ENCODE data around the gene SETD3.

Gene SETD3

GRCh38 chr14:99479160-99479905 lies 1.3 kb downstream of the SETD3 start:
- Histone ChIP-seq H3K9me3 (ENCODE audit: insufficient read depth, low read length) (no peaks in the 10 kb centered on the region), H3K4me3 (ENCODE audit: low read length) (peak overlapping the region; percentile 87), H3K9ac (ENCODE audit: low read length) (peak overlapping the region; percentile 69), H3K4me2 (ENCODE audit: low read length) (peak overlapping the region; percentile 88), H3K79me2 (ENCODE audit: low read length) (peaks cover 89% of the 10 kb centered on the region), H2AFZ (ENCODE audit: low read depth, low read length) (no peak overlapping the region), H3K27me3 (ENCODE audit: low read depth, low read length) (no peaks in the 10 kb centered on the region), H3K36me3 (replicated peaks; ENCODE audit: low read depth, low read length) (no peaks in the 10 kb centered on the region), H4K20me1 (ENCODE audit: insufficient read depth, low read length) (peaks cover 56% of the 10 kb centered on the region), H3K27ac (ENCODE audit: low read length) (no peak overlapping the region), H3K4me1 (ENCODE audit: low read length) (peaks cover 21% of the 10 kb centered on the region)
- no peak for TF ChIP-seq CTCF (IDR thresholded peaks at IDR 0.05; ENCODE audit: low read depth, low read length)

- Histone ChIP-seq H3K4me1 (ENCODE audit: low read length) (peaks cover 19% of the 10 kb centered on the region), H3K36me3 (replicated peaks; ENCODE audit: low read depth, low read length) (no peaks in the 10 kb centered on the region), H2AFZ (ENCODE audit: low read depth, low read length) (no peak overlapping the region), H3K9ac (ENCODE audit: low read length) (no peak overlapping the region), H3K9me3 (ENCODE audit: insufficient read depth, low read length) (no peaks in the 10 kb centered on the region), H3K79me2 (ENCODE audit: low read length) (peaks cover 89% of the 10 kb centered on the region), H3K4me3 (ENCODE audit: low read length) (no peak overlapping the region), H3K4me2 (ENCODE audit: low read length) (no peak overlapping the region), H3K27me3 (ENCODE audit: low read depth, low read length) (no peaks in the 10 kb centered on the region), H4K20me1 (ENCODE audit: insufficient read depth, low read length) (peaks cover 44% of the 10 kb centered on the region), H3K27ac (ENCODE audit: low read length) (no peak overlapping the region)
- TF ChIP-seq CTCF (IDR thresholded peaks at IDR 0.05; ENCODE audit: low read depth, low read length) (no peak), EZH2phosphoT487 (IDR thresholded peaks at IDR 0.05; ENCODE audit: low read depth) (no peak)
These were observed 2.5 kb downstream of the SETD3 start for GRCh38 chr14:99478128-99478527.

- Histone ChIP-seq H3K9me3 (ENCODE audit: insufficient read depth, low read length) (no peaks in the 10 kb centered on the region), H3K9ac (ENCODE audit: low read length) (no peak overlapping the region), H2AFZ (ENCODE audit: low read depth, low read length) (no peak overlapping the region), H3K27ac (ENCODE audit: low read length) (no peak overlapping the region), H3K79me2 (ENCODE audit: low read length) (peaks cover 88% of the 10 kb centered on the region), H3K4me3 (ENCODE audit: low read length) (no peak overlapping the region), H3K36me3 (replicated peaks; ENCODE audit: low read depth, low read length) (no peaks in the 10 kb centered on the region), H4K20me1 (ENCODE audit: insufficient read depth, low read length) (peaks cover 35% of the 10 kb centered on the region), H3K4me2 (ENCODE audit: low read length) (no peak overlapping the region), H3K27me3 (ENCODE audit: low read depth, low read length) (no peaks in the 10 kb centered on the region), H3K4me1 (ENCODE audit: low read length) (peaks cover 9% of the 10 kb centered on the region)
- TF ChIP-seq EZH2phosphoT487 (IDR thresholded peaks at IDR 0.05; ENCODE audit: low read depth): no peak
These were observed 3.8 kb downstream of the SETD3 start for GRCh38 chr14:99476864-99477263.

- no peaks in the 10 kb centered on the region for H3K36me3 ChIP-seq (replicated peaks; ENCODE audit: low read depth, low read length)
These were observed 5.0 kb downstream of the SETD3 start for GRCh38 chr14:99475660-99476059.

More at GRCh38 chr14:99475660-99476059, 5.0 kb downstream of the SETD3 start:
- H3K27me3 ChIP-seq (ENCODE audit: low read depth, low read length): no peaks in the 10 kb centered on the region
- no peak overlapping the region for H3K4me2 ChIP-seq (ENCODE audit: low read length)
- H3K9me3 ChIP-seq (ENCODE audit: insufficient read depth, low read length): no peaks in the 10 kb centered on the region
- no peak overlapping the region for H3K4me3 ChIP-seq (ENCODE audit: low read length)
- H3K79me2 ChIP-seq (ENCODE audit: low read length): peaks cover 93% of the 10 kb centered on the region
- no peak overlapping the region for H2AFZ ChIP-seq (ENCODE audit: low read depth, low read length)
- H4K20me1 ChIP-seq (ENCODE audit: insufficient read depth, low read length): peaks cover 38% of the 10 kb centered on the region
- H3K9ac ChIP-seq (ENCODE audit: low read length): no peak overlapping the region
- TF ChIP-seq EZH2phosphoT487 (IDR thresholded peaks at IDR 0.05; ENCODE audit: low read depth) (no peak), CTCF (IDR thresholded peaks at IDR 0.05; ENCODE audit: low read depth, low read length) (no peak)
- H3K27ac ChIP-seq (ENCODE audit: low read length): no peak overlapping the region
- H3K4me1 ChIP-seq (ENCODE audit: low read length): peaks cover 9% of the 10 kb centered on the region

Data from OCI-LY3 (cell line).